Raji (cell line): ENCODE results near the gene BCAS2.

Experiments used
- POLR2A ChIP-seq: IDR thresholded peaks from 2 replicates; pipeline ENCODE4 v1.6.1; 2011; ENCODE audit warnings: low read depth, low read length, control low read depth; ENCODE audit not compliant: insufficient read depth

The BCAS2 gene

DNA sequence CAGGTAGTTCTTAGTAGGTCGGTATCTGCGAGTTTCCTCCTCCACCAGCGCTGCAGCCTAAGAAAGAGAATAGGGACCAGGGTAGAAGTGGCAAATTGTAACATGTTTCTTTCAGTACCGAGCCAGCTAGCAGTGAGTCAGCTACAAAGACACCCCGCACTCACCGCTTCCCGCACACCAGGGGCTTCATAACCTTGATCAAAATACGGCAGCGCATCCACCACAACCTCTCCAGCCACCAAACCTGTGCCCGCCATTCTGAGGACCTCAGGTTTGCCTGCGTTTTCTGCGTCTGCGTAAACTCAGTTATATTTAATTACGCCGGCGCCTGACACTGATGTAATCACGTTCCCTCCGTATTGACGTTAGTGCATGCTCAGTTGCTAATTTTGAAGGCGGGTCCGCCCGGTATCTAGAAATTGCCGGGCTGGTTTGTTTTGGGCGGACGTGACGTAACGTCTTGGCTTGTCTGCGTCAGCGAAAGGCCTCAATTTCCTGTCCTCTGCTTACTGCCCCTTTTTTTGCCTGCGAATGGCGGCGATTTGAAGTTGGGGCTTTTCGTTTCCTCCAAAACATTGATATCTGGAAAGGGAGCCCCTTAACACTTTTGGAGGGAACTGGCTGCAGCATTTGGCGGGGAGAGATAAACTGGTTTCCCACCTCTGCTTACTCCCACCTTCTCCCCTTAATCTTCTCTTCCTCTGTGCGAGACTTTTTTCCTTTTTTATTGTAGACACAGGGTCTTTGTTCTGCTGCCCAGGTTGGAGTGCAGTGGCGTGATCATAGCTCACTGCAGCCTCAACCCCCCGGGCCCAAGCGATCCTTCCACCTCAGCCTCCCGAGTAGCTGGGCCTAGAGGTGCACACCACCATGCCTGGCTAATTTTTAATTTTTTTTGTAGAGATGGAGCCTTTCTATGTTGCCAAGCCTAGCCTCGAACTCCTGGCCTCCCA is at the start of gene BCAS2:
BCAS2 (minus strand) TSS at position 281 of the 953 bp plus-strand sequence; CDS start at position 257, 24 bp downstream.
- TF ChIP-seq POLR2A = peak; percentile 93

DNA sequence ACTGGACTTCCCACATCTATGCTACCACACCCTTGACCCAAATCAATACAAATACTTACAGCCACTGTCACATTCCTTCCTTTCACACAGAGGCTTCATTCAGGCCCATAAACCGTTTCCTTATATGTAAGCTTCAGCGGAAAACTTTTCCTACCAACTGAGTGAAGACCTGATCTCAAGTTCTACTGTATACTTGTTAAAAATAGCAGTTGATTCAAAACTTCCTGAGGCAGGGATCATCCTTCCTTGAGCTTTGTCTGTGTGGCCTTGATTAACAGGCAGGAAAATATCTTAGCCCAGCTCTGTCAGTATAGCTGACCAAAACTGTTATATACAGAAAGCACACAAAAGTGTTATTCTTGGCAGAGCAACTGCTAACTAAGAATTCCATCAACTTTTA is 45.7 kb upstream of the BCAS2 start:
- TF ChIP-seq POLR2A = no peak

DNA sequence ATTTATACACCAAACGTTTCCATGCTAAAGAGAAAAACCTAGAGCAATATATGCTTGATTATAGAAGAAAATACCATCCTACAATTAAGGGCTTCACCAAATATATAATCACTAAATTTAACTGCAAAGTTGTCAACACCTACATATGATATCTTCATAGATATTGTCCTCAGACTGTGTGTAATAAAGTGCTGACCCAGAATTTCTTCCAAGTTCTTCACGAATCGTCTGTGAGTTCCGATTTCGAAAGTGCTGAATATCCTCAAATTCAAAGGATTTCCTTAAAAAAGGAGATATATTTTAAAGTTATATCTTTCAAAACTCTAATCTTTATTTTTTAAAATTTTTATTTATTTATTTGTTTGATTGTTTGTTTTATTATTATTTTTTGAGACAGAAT is 41.9 kb upstream of the BCAS2 start:
- no peak for TF ChIP-seq POLR2A

DNA sequence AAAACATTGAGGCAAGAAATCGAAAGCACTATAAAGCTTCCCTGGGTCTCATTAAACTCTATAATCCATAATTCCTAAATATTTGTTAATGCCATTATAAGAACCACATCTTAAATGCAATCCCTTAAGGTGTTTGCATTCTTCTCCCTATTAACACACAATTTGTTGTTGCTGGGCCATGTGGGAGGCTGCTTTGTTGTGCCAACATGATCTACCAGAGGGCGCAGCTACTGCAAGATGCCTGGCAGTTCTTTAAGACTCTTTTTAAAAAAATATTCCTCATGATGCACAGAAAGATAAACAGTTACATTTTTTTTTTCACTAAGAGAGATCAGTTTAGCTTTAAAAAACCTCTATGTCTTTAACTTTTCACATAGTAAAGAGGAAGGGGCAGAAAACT is 39.0 kb upstream of the BCAS2 start:
- no peak for TF ChIP-seq POLR2A

DNA sequence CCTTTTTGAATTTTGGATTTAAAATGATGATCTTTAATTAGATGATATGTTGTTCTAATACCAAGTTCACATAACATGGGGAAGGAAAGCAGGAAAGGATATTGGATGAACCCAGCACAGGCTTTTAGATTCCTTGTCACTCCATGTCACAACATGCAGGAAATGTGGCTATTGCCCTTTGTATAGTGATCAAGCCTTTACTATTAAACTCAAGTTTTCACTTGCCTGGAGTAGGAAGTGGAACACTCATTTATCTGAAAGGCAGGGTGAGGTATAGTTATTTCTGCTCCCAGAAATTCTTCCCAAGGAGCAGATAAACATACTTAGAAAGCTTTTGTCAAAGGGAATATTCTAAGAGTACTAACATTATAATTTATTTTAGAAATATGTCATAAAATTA is 37.2 kb upstream of the BCAS2 start:
- TF ChIP-seq POLR2A = no peak

DNA sequence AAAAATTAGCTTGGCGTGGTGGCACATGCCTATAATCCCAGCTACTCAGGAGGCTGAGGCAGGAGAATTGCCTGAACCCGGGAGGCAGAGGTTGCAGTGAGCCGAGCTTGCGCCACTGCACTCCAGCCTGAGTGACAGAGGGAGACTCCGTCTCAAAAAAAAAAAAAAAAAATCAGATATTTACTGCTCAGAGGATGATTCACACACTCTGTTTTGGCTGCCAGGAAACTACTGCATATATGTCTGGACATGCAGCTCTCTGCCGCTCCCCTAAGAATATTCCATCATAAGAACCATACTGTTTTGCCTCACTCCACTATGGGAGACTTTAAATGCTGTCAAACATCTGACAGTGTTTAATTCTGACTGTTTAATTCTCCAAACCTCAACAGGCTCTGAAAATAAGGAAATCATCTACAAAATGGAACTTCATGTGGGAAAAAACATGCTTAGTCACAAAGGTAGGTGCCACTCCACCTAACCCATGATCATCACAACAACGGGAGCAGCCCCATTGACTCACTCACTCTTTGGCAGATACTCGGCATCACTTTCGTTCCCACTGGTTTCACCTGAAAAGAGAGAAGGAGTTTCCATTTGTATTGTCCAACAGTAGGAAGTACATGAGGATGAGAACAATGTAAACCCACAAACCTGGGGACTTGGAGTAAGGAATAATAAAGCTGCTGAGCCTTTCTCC is 29.3 kb upstream of the BCAS2 start:
- no peak for TF ChIP-seq POLR2A

DNA sequence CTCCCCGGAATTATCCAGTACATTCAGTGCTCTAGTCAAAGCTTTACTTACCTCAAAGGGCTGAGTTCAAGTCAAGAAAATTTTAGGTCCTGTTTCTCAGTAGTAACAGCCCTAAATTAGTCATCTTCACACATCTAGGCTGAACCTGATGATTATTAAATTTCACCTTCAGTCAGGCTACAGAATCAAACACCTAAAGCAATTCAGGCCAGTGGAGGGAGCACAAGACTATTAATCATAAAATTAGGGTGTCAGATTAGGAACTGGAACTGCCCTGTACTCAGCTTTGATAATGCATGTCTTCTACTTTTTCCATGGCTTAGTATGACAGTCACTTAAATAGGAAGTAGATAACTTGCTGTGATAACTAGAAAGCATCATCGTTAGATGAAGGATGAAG is 28.4 kb upstream of the BCAS2 start:
- TF ChIP-seq POLR2A = no peak

DNA sequence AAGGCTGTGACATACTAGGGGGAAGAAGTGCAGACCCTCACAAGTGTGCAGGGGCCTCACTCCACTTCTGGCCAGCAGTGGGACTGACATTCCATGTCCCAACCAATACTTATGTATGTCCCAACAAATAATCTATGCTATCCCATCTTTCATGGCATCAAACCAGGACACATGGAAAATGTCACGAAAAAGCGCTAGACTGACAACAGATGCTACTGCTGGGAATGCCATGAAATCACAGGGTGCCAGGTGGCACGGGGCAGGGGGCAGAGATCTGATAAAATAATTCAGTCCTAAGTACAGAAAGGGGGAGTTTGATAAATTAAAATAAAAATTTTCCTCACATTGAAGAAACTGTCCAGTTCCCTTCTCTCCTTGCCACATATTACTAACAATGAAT is 27.6 kb upstream of the BCAS2 start:
- TF ChIP-seq POLR2A = no peak

DNA sequence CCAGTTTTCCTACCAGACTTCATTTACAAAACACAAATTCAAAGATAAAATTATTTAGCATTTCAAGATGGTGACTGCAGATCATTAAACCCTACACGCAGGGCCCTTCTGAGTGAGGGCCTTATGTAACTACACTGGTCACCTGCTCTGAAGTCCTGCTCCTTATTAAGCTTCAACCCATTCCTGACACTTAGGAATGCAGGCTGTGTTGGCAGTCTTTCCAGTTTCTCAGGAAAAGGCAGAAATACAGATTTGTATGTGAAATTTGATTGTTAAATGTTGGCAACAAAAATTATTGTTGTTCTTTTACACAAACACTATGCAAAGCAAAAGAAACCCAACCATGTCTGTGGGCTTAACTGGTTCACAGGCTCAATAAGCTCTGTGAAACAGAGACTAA is 25.8 kb upstream of the BCAS2 start:
- TF ChIP-seq POLR2A = no peak

DNA sequence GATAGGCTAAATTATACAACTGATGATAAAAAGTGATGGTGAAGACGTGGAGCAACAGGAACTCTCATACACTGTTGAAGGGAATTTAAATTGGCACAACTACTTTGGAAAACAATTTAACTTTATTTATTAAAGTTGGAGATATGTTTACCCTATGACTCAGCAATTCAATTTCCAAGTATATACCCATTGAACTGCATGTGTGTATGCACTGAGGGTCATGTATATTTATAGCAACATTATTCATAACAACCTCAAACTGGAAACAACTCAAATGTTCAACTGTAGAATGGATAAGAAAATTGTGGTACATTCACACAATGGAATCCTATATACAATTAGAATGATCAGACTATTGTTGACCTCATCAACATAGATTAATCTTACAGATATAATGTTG is 16.5 kb upstream of the BCAS2 start:
- TF ChIP-seq POLR2A = no peak

DNA sequence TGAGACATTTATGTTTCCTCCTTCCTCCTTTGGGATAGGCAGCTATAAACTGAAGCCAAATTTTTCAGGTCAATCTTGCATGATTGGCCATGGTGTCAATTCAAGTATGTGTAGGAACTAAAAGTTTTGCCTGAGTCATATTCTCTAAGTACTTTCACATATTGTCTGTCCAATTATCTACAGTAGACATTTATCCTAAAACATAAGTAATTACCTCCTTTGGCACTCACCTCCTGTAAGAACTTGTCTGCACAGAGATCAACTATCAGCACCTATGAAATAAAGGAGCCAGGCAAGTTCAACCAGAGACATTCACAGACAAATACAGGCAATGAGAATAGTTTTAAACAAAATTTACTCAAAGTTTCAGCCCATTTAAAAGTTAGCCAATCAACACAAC is 14.2 kb upstream of the BCAS2 start:
- no peak for TF ChIP-seq POLR2A

DNA sequence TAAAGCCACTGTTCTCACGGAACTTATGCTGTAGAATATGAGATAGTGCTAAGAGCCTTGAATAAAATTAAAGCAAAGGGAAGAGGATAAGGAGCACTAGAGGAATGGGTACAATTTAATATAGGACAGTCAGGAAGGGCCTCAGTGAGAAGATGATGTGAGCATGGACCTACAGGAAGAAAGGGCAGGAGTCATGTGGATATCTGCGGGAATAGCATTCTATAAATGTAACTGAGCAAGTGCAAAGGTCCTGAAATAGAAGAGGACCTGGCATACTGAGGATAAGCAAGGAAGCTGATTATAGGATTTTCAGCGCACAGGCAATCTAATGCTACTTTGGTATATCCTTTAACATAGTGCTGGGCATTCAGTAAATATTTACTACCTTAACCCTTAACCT is 12.6 kb upstream of the BCAS2 start:
- no peak for TF ChIP-seq POLR2A

DNA sequence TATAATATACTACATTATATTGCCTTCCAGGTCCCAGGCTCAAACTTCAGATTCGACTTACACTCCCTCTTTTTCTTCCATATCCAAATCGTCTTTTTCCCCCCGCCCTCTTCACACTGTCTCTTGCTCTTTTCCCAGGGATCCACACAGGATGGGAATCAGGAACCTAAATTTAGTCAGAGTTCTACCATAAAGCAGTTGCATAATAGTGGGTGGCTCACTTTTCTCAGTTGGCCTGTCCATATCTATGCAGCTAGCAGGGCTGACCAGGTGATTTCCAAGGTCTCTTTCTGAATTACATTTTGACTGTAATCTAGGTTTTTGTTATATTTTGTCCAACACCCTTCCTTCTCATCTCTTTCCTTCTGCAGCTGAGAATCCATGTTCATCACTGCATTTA is 7.7 kb upstream of the BCAS2 start:
- TF ChIP-seq POLR2A = no peak

DNA sequence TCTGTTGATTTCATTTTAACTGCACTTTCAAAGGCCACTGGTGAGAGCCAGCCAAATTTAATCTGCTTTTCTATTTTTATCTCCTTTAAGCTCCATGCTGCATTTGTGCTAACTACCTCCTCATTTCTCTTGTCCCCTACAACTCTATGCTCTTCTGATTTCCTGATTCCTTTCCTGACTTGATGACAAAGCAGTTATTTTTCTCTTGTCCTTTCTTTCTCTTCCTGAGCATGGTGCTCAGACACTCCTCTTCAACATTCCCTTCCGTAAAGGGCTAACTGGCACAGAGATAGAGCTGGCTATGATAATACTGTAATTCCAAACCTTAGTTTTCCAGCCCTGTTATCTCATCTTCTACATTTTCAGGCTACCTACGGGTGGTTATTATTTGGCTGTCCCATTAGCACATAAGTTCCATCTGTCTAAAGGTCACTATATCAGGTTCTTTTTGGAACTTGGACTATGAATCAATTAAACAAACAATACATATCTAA is 6.8 kb upstream of the BCAS2 start:
- no peak for TF ChIP-seq POLR2A

DNA sequence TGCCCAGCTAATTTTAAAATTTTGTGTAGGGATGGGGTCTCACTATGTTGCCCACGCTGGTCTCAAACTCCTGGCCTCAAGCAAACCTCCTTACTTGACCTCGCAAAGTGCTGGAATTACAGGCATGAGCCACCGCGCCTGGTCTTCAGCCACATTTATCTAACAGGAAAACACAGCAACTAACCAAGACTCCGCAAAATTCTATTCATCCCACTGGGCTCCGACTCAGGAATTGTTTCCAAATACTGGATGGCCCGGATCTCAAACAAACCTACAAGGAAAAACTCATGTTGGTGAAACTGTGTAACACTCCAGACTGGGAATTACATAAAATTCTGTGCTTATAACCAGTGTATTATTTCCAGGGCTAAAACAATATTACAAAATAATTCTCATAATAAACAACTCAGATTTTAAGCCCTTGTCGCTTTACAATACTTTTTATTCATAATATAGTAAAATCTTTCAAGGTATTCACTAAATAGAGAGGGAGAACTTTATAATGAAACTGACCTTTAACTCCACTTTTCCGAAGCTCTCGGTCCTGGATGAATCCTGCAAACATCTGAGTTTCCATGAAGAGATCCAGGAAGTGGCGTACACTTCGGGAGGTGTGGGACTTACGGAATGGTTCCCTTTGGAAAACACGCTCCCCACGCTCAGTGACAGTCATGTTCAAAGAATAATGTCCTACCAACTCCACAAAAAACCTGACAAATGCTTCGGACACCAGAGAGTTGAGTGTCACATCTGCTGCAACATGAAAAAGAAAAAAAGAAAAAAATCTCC is 6.0 kb upstream of the BCAS2 start:
- no peak for TF ChIP-seq POLR2A
